SK-N-MC (cell line): ENCODE measurements around the gene CFAP46.

Experiments used
- EZH2 ChIP-seq: fragments of 200-600 bp; sonication (generic); IDR thresholded peaks from one replicate; pipeline ENCODE4 v1.6.1; 2017; ENCODE audit warnings: antibody characterized with exemption
- POLR2AphosphoS5 ChIP-seq: IDR thresholded peaks from 2 replicates; pipeline ENCODE4 v1.6.1; 2012; ENCODE audit warnings: mild to moderate bottlenecking, low read depth, low read length, borderline replicate concordance

- TF ChIP-seq POLR2AphosphoS5 = no peak
- no peak for TF ChIP-seq EZH2
Observed at GRCh38 chr10:132890301-132890700, 52.1 kb downstream of the CFAP46 start.
